H1 (cell line): Measurements from ENCODE around the gene OLFM1. TPM values are rescaled to one million over a fixed set of nuclear protein-coding genes. Genes with fewer than 3 reads are reported as not detected.

Experiments used
- CTCF ChIA-PET: fragments of 300-600 bp; sonication (Branson Sonifier 250); formaldehyde crosslinking; loops from one replicate; lab custom pipeline; 2021; ENCODE audit not compliant: partially characterized antibody; lab: Charles Lee
- POLR2A ChIA-PET: fragments of 300-600 bp; sonication (Branson Sonifier 250); formaldehyde crosslinking; loops from one replicate; lab custom pipeline; 2021; ENCODE audit warnings: inconsistent platforms; ENCODE audit not compliant: partially characterized antibody; lab: Charles Lee
- DNase-seq, 2 experiments: peaks; one replicate each; pipeline versions ENCODE4 v3.0.0 to v3.0.0-alpha.2; 2010 to 2022; ENCODE audit warnings: low spot score in 2 of 2, low read depth in 1 of 2, mixed read lengths in 1 of 2
- FAIRE-seq: peaks from 2 replicates; lab custom pipeline; 2011; peaks lifted over from hg19 to GRCh38; lab: Jason Lieb, UNC
- H2AFZ ChIP-seq: 2 replicates; pipeline ENCODE4 v1.8.1; 2012; ENCODE audit warnings: low read length, inconsistent platforms
- H2AK5ac ChIP-seq: 2 replicates; pipeline ENCODE4 v1.6.1; 2013; ENCODE audit warnings: low read depth, low read length
- H2BK120ac ChIP-seq: replicated peaks from 2 replicates; pipeline ENCODE3; 2013; ENCODE audit warnings: low read depth, low read length, inconsistent platforms
- H2BK12ac ChIP-seq: 2 replicates; pipeline ENCODE4 v1.6.1; 2013; ENCODE audit warnings: low read depth, low read length
- H2BK15ac ChIP-seq: 2 replicates; pipeline ENCODE4 v1.6.1; 2013; ENCODE audit warnings: low read length
- H2BK20ac ChIP-seq: 2 replicates; pipeline ENCODE4 v1.6.1; 2013; ENCODE audit warnings: low read length
- H2BK5ac ChIP-seq: 2 replicates; pipeline ENCODE4 v1.6.1; 2013; ENCODE audit warnings: low read depth, low read length
- H3K14ac ChIP-seq: 2 replicates; pipeline ENCODE4 v1.6.1; 2013; ENCODE audit warnings: inconsistent platforms; ENCODE audit not compliant: insufficient read length
- H3K18ac ChIP-seq: 2 replicates; pipeline ENCODE4 v1.6.1; 2013; ENCODE audit warnings: low read length; ENCODE audit errors: extremely low read depth
- H3K23ac ChIP-seq: 2 replicates; pipeline ENCODE4 v1.6.1; 2013; ENCODE audit warnings: inconsistent platforms; ENCODE audit not compliant: insufficient read length
- H3K23me2 ChIP-seq: 2 replicates; pipeline ENCODE4 v1.6.1; 2013; ENCODE audit warnings: low read depth, low read length
- H3K27ac ChIP-seq: 2 replicates; pipeline ENCODE4 v1.6.1; 2011; ENCODE audit warnings: low read depth, low read length, inconsistent platforms
- H3K27me3 ChIP-seq, 4 experiments: replicated peaks in 1 of 4; 1 replicate in 1 of 4; 2 replicates in 3 of 4; pipeline versions ENCODE4 v1.6.1 to v1.8.1; 2011 to 2013; ENCODE audit warnings: low read length in 3 of 4, mild to moderate bottlenecking in 3 of 4, inconsistent platforms in 2 of 4, mixed read lengths in 2 of 4, moderate library complexity in 1 of 4; ENCODE audit not compliant: control insufficient read depth in 3 of 4, insufficient read depth in 3 of 4; ENCODE audit errors: extremely low read depth in 1 of 4
- H3K36me3 ChIP-seq, 4 experiments: 2 replicates each; pipeline versions ENCODE4 v1.6.1 to v1.8.1; 2011 to 2013; ENCODE audit warnings: mild to moderate bottlenecking in 4 of 4, low read length in 3 of 4, moderate library complexity in 2 of 4, control low read depth in 1 of 4, inconsistent platforms in 1 of 4; ENCODE audit not compliant: insufficient read depth in 4 of 4, control insufficient read depth in 2 of 4
- H3K4ac ChIP-seq: replicated peaks from 2 replicates; pipeline ENCODE3; 2013; ENCODE audit warnings: low read length, low read depth, mixed read lengths, inconsistent platforms; ENCODE audit not compliant: insufficient read length
- H3K4me1 ChIP-seq, 4 experiments: replicated peaks in 1 of 4; 1 replicate in 1 of 4; 2 replicates in 3 of 4; pipeline versions ENCODE4 v1.6.1 to v1.8.1; 2011 to 2013; ENCODE audit warnings: low read length in 3 of 4, inconsistent platforms in 2 of 4, mixed read lengths in 1 of 4; ENCODE audit not compliant: insufficient read depth in 4 of 4, control insufficient read depth in 3 of 4
- H3K4me2 ChIP-seq, 2 experiments: 2 replicates each; pipeline versions ENCODE4 v1.6.1 to v1.8.1; 2011 to 2013; ENCODE audit warnings: low read depth in 2 of 2, low read length in 2 of 2, control low read depth in 1 of 2, inconsistent platforms in 1 of 2, mild to moderate bottlenecking in 1 of 2; ENCODE audit not compliant: insufficient read depth in 1 of 2
- H3K4me3 ChIP-seq, 4 experiments: fragments of 200-600, 300-600 bp in 1 of 4; sonication (generic), shearing (Covaris generic), sonication (Bioruptor Twin) in 1 of 4; 2 replicates each; pipeline versions ENCODE4 v1.5.1 to v1.8.1; 2011 to 2016; ENCODE audit warnings: low read length in 4 of 4, low read depth in 3 of 4, control low read depth in 2 of 4, inconsistent platforms in 2 of 4, mild to moderate bottlenecking in 2 of 4, mixed read lengths in 1 of 4, moderate library complexity in 1 of 4; ENCODE audit not compliant: insufficient read depth in 2 of 4; ENCODE audit errors: extremely low read depth in 1 of 4
- H3K56ac ChIP-seq: replicated peaks from 2 replicates; pipeline ENCODE3; 2013; ENCODE audit warnings: low read depth, mild to moderate bottlenecking, mixed read lengths, low read length, inconsistent platforms; ENCODE audit not compliant: insufficient read length
- H3K79me1 ChIP-seq: 2 replicates; pipeline ENCODE4 v1.6.1; 2013; ENCODE audit warnings: low read depth, low read length, control low read depth
- H3K79me2 ChIP-seq, 2 experiments: 2 replicates each; pipeline versions ENCODE4 v1.6.1 to v1.8.1; 2012 to 2013; ENCODE audit warnings: low read length in 2 of 2, mild to moderate bottlenecking in 2 of 2, inconsistent platforms in 1 of 2; ENCODE audit not compliant: insufficient read depth in 2 of 2, control insufficient read depth in 1 of 2
- H3K9ac ChIP-seq, 4 experiments: replicated peaks in 1 of 4; 1 replicate in 1 of 4; 2 replicates in 3 of 4; pipeline versions ENCODE4 v1.6.1 to v1.8.1; 2011 to 2013; ENCODE audit warnings: low read depth in 3 of 4, low read length in 3 of 4, control low read depth in 2 of 4, mild to moderate bottlenecking in 2 of 4, moderate library complexity in 2 of 4, inconsistent platforms in 1 of 4; ENCODE audit errors: extremely low read depth in 1 of 4
- H3K9me3 ChIP-seq, 2 experiments: 2 replicates each; pipeline versions ENCODE4 v1.6.1 to v1.8.1; 2012 to 2013; ENCODE audit warnings: mild to moderate bottlenecking in 2 of 2, moderate library complexity in 2 of 2, control low read depth in 1 of 2, inconsistent platforms in 1 of 2, low read depth in 1 of 2, low read length in 1 of 2, mixed read lengths in 1 of 2; ENCODE audit not compliant: insufficient read depth in 2 of 2
- H4K20me1 ChIP-seq, 2 experiments: replicated peaks in 1 of 2; 2 replicates each; pipeline versions ENCODE3 to v1.8.1; 2011 to 2013; ENCODE audit warnings: inconsistent platforms in 2 of 2, low read length in 2 of 2, mild to moderate bottlenecking in 1 of 2; ENCODE audit not compliant: insufficient read depth in 2 of 2, control insufficient read depth in 1 of 2
- H4K5ac ChIP-seq: 2 replicates; pipeline ENCODE4 v1.6.1; 2013; ENCODE audit warnings: low read length, low read depth, mixed read lengths, inconsistent platforms; ENCODE audit not compliant: insufficient read length
- H4K8ac ChIP-seq: 2 replicates; pipeline ENCODE4 v1.8.0; 2013; ENCODE audit warnings: mild to moderate bottlenecking, moderate library complexity, low read length, inconsistent platforms; ENCODE audit not compliant: insufficient read depth; ENCODE audit errors: extremely low read depth
- H4K91ac ChIP-seq: replicated peaks from 2 replicates; pipeline ENCODE3; 2013; ENCODE audit warnings: low read length, mixed read lengths, inconsistent platforms; ENCODE audit not compliant: insufficient read length
- BCL11A ChIP-seq, 2 experiments: IDR thresholded peaks; one replicate each; pipeline ENCODE4 v1.6.1; 2011; ENCODE audit warnings: low read depth in 2 of 2, low read length in 2 of 2, mild to moderate bottlenecking in 2 of 2
- HDAC6 ChIP-seq: IDR thresholded peaks from one replicate; pipeline ENCODE4 v1.7.1; 2012; ENCODE audit warnings: low read depth, mild to moderate bottlenecking, inconsistent platforms, low read length, moderate library complexity
- KDM4A ChIP-seq: IDR thresholded peaks from one replicate; pipeline ENCODE4 v1.7.1; 2012; ENCODE audit warnings: low read depth, mild to moderate bottlenecking, moderate library complexity, low read length, inconsistent platforms; ENCODE audit not compliant: severe bottlenecking
- PHF8 ChIP-seq: fragments of 200-600 bp; sonication (generic); conservative IDR thresholded peaks from 2 replicates; pipeline ENCODE4 v1.7.1; 2012; ENCODE audit warnings: low read depth, mild to moderate bottlenecking, inconsistent platforms, low read length, moderate library complexity
- RXRA ChIP-seq: IDR thresholded peaks from 2 replicates; pipeline ENCODE4 v1.6.1; 2011; ENCODE audit warnings: low read depth, mild to moderate bottlenecking, low read length, moderate library complexity; ENCODE audit not compliant: insufficient read depth
- SUZ12 ChIP-seq: fragments of 200-600 bp; sonication (generic); IDR thresholded peaks from 2 replicates; pipeline ENCODE4 v1.6.1; 2012; ENCODE audit warnings: mild to moderate bottlenecking, inconsistent platforms, low read length, moderate library complexity, mixed read lengths
- WGBS, 2 experiments: shearing (Covaris generic) in 1 of 2; methylation state at CpG; one replicate each; pipeline versions ENCODE4 v1.1.6 to v1.1.7; 2013 to 2015; ENCODE audit warnings: low lambda C conversion rate in 2 of 2, mixed read lengths in 2 of 2, inconsistent platforms in 1 of 2, low coverage in 1 of 2, missing lambda C conversion rate in 1 of 2; ENCODE audit not compliant: insufficient replicate concordance in 2 of 2, insufficient coverage in 1 of 2, insufficient read length in 1 of 2; ENCODE audit errors: extremely low coverage in 1 of 2, missing lambda C conversion rate in 1 of 2; 5-methylcytosine and 5-hydroxymethylcytosine counted together
- polyA plus RNA-seq, 7 experiments: library from polyadenylated mRNA; depleted of rRNA in 3 of 7; stranded (reverse) in 5 of 7; unstranded in 2 of 7; fragments of >200 nt in 5 of 7; fragments of 200-250 nt in 2 of 7; gene quantifications; 1 replicate in 5 of 7; 2 replicates in 1 of 7; 4 replicates in 1 of 7; pipeline versions ENCODE4 v1.2.1 to v1.2.3, GENCODE V29; 2011 to 2013; ENCODE audit warnings: missing spikeins in 2 of 7, mixed read lengths in 2 of 7
- total RNA-seq: library from RNA; stranded (reverse); fragmentation: NEBNext Ultra II Directional; extraction: Animal tissue kit (Norgen Biotek cat#: 25700); gene quantifications from 2 replicates; pipeline ENCODE4 v1.2.1, GENCODE V29; 2021

OLFM1 gene
- total and polyA plus RNA-seq, 2 of the 8 experiments (the other 6 are each of a cell fraction or from before 2014, with no cell fraction given), result 53.0 to 53.4 TPM

DNA sequence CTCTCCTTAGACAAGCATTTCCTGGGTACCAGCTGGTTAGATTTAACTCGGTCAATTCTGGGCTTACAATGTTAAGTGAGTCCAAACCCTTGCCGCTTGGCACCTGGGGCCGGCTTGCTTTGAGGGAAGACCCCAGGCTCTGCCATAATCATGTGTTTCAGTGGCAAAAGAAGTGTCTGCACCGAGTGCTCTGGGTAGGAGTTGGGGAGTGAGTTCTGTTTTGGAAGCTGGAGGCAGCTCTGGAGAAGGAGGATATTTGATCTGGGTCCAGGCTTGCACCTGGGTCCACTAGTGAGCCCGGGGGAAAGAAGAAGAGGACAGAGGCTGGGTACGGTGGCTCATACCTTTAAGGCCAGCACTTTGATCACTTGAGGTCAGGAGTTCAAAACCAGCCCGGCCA, 8.4 kb upstream of the OLFM1 start:
- DNase-seq, result peak in 1 of 2 experiments; percentile 1
- Histone ChIP-seq H2AK5ac (no peak overlapping the region), H3K27me3 (peaks cover 0 to 18% (median 17%) of the 10 kb centered on the region in 4 experiments; a peak in 6 of 7 replicates), H2BK15ac (no peak overlapping the region), H3K4me2 (no peak overlapping the region), H3K9ac (no peak overlapping the region), H2BK120ac (no peak overlapping the region), H3K4me3 (no peak overlapping the region), H3K4ac (no peak overlapping the region), H4K8ac (no peak overlapping the region), H3K23ac (no peak overlapping the region), H3K79me1 (peaks cover 2% of the 10 kb centered on the region), H3K27ac (no peak overlapping the region), H3K18ac (no peak overlapping the region), H4K5ac (no peak overlapping the region), H2BK5ac (no peak overlapping the region), H3K36me3 (no peaks in the 10 kb centered on the region), H3K9me3 (no peaks in the 10 kb centered on the region), H2BK20ac (no peak overlapping the region), H3K79me2 (no peaks in the 10 kb centered on the region; a peak in 1 of 4 replicates), H2AFZ (no peak overlapping the region), H2BK12ac (no peak overlapping the region), H3K14ac (no peak overlapping the region), H4K91ac (no peak overlapping the region), H3K56ac (no peak overlapping the region), H4K20me1 (peaks cover 2 to 16% of the 10 kb centered on the region in 2 experiments), H3K4me1 (peaks cover 0 to 12% (median 7%) of the 10 kb centered on the region in 4 experiments; a peak in 6 of 7 replicates), H3K23me2 (peaks cover 8% of the 10 kb centered on the region; the same call in 1 of the 2 replicates)
- CTCF ChIA-PET, result interaction anchor here (1.3 to 12.6 kb wide), 2 partner anchors 8 to 335 kb away, joined by 4 to 137 read pairs; partner anchors contain the start of gene OLFM1
- TF ChIP-seq BCL11A (IDR thresholded peaks at IDR 0.05; ENCODE audit: low read depth in 2 of 2, low read length in 2 of 2) (no peak), SUZ12 (no peak), RXRA (no peak), PHF8 (no peak), HDAC6 (no peak), KDM4A (no peak)
- POLR2A ChIA-PET, result no interaction called here
- WGBS, 2 experiments, result 91% methylated on average over 7 of the region's 7 CpGs; no CpG with 5 or more reads in 1 of the 2 experiments
- FAIRE-seq, result no peak
